Fibroblast of lung (primary cell): ENCODE data around the gene NOA1. TPM values are rescaled to one million over a fixed set of nuclear protein-coding genes. Genes with fewer than 3 reads are reported as not detected.
A peak's percentile ranks its signal among the peaks of the same experiment; 100 is the strongest.

Source experiments
- DNase-seq, 2 donors: peaks; one replicate each; pipeline versions ENCODE4 v3.0.0 to v3.0.0-alpha.2; 2010; ENCODE audit warnings: low read depth in 2 of 2
- H2AFZ ChIP-seq: 2 replicates; pipeline ENCODE4 v1.5.1; 2012; ENCODE audit warnings: low read length, control low read depth, inconsistent platforms
- H3K27ac ChIP-seq: 2 replicates; pipeline ENCODE4 v1.5.1; 2011; ENCODE audit warnings: low read length, control low read depth; ENCODE audit not compliant: insufficient read depth
- H3K27me3 ChIP-seq: 2 replicates; pipeline ENCODE4 v1.5.1; 2011; ENCODE audit warnings: mild to moderate bottlenecking, low read length; ENCODE audit not compliant: control insufficient read depth, insufficient read depth
- H3K36me3 ChIP-seq: 2 replicates; pipeline ENCODE4 v1.5.1; 2011; ENCODE audit warnings: low read length; ENCODE audit not compliant: control insufficient read depth, insufficient read depth
- H3K4me1 ChIP-seq: 2 replicates; pipeline ENCODE4 v1.5.1; 2011; ENCODE audit warnings: low read length; ENCODE audit not compliant: control insufficient read depth, insufficient read depth; ENCODE audit errors: extremely low read depth
- H3K4me2 ChIP-seq: 2 replicates; pipeline ENCODE4 v1.5.1; 2011; ENCODE audit warnings: low read length, control low read depth; ENCODE audit not compliant: insufficient read depth; ENCODE audit errors: extremely low read depth
- H3K4me3 ChIP-seq, 4 experiments: fragments of 200-600 bp in 1 of 4; sonication (generic) in 1 of 4; replicated peaks in 1 of 4; 2 replicates each; pipeline ENCODE4 v1.5.1; 2011 to 2016; ENCODE audit warnings: low read length in 4 of 4, low read depth in 3 of 4, mild to moderate bottlenecking in 3 of 4, control low read depth in 2 of 4, inconsistent platforms in 1 of 4, mixed read lengths in 1 of 4; ENCODE audit not compliant: insufficient read depth in 1 of 4; ENCODE audit errors: control extremely low read depth in 1 of 4
- H3K79me2 ChIP-seq: 2 replicates; pipeline ENCODE4 v1.5.1; 2012; ENCODE audit warnings: mild to moderate bottlenecking, low read length, inconsistent platforms; ENCODE audit not compliant: control insufficient read depth, insufficient read depth
- H3K9ac ChIP-seq: 2 replicates; pipeline ENCODE4 v1.5.1; 2011; ENCODE audit warnings: mild to moderate bottlenecking, low read length, control low read depth; ENCODE audit not compliant: insufficient read depth
- H3K9me3 ChIP-seq: 2 replicates; pipeline ENCODE4 v1.5.1; 2012; ENCODE audit warnings: low read depth, low read length; ENCODE audit not compliant: control insufficient read depth, insufficient read depth
- H4K20me1 ChIP-seq: 2 replicates; pipeline ENCODE4 v1.5.1; 2011; ENCODE audit warnings: low read length; ENCODE audit not compliant: control insufficient read depth, insufficient read depth; ENCODE audit errors: extremely low read depth
- CTCF ChIP-seq, 2 donors: IDR thresholded peaks in 1 of 2; conservative IDR thresholded peaks in 1 of 2; 1 replicate in 1 of 2; 2 replicates in 1 of 2; pipeline ENCODE4 v1.5.1; 2011 to 2012; ENCODE audit warnings: low read length in 2 of 2, control low read depth in 1 of 2, inconsistent platforms in 1 of 2, low read depth in 1 of 2, mild to moderate bottlenecking in 1 of 2
- EZH2 ChIP-seq: IDR thresholded peaks from 2 replicates; pipeline ENCODE4 v1.5.1; 2012; ENCODE audit warnings: low read length, control low read depth, mild to moderate bottlenecking; ENCODE audit errors: missing control alignments
- polyA plus RNA-seq, 2 donors: library from polyadenylated mRNA; depleted of rRNA in 1 of 2; stranded (reverse) in 1 of 2; unstranded in 1 of 2; fragments of >200 nt; gene quantifications; 2 replicates each; pipeline ENCODE4 v1.2.1, GENCODE V29; 2011 to 2012; ENCODE audit warnings: missing spikeins in 1 of 2
- total RNA-seq: library from RNA; depleted of rRNA; stranded (reverse); fragments of >200 nt; gene quantifications from 2 replicates; pipeline ENCODE4 v1.2.1, GENCODE V29; 2014

Gene NOA1
- total and polyA plus RNA-seq, 2 donors (not counting 1 experiment from before 2014, with no cell fraction given), result 12.1 to 15.0 TPM

DNA sequence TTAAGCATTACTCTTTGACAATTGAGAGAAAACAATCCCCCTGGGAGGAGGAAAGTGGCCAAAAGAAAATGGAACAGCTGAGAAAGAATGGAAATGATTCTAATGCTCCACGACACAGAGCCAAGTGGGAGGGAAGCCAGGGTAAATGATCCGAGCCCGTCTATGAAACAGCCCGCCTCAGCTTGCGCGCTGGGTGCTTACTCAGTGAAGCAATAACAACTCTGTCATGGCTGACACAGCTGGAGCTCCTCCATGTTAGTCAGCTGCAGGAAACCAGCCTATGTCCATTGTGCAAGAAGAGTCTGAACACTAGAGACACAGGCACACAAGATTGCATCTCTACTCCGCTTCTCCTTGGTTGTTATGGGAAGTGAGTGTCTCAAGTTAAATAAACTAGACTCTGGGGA lies 19.3 kb downstream of the NOA1 start:
- H3K9ac ChIP-seq, result no peak overlapping the region
- H2AFZ ChIP-seq, result peak overlapping the region; percentile 4

DNA sequence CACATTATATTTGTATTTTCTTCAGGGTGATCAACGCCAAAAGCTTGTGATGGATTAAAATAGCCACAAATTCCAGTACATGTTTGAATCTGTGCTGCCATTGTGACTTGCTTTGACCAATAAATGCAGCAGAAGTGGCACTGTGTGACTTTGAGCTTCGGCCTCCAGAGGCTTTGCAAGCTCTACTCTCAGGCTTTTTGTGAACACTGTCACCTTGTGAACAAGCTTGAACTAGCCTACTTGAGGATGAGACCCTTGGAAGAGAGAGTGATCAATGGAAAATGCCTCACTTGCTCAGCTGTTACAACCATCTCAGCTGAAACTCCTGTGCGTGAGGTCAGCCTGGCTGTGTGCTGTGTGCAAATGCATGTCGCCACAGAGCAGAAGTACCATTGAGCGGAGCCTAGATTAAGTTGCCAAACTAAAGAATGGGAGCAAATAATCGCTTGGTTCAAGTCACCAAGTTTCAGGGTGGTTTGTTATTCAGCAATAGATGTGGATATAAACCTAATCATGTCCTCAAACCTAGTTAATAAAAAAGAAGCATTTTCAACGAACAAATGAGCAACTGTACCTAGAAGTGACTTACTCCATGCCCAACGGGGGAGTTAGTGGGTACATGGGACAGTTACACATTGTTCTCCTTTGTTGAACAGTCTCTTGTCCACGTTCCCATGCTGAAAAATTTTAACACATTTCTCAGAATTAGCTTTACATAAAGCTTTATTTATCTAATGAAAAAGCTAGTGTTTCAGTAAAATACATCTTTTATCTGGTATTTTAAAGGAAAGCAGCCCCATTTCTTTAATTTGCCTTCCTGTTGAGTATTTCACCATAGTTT lies 23.5 kb downstream of the NOA1 start:
- no peak overlapping the region for H2AFZ ChIP-seq
- H3K9me3 ChIP-seq, result no peaks in the 10 kb centered on the region
- peaks cover 6% of the 10 kb centered on the region for H3K4me1 ChIP-seq

More for the DNA sequence above, 19.3 kb downstream of the NOA1 start:
- peak overlapping the region; percentile 76 for H3K27ac ChIP-seq
- H3K4me3 ChIP-seq, result peak overlapping the region in 1 of 4 experiments; percentile 29
- H3K4me1 ChIP-seq, result peaks cover 6% of the 10 kb centered on the region
- H3K27me3 ChIP-seq, result no peaks in the 10 kb centered on the region
- TF ChIP-seq CTCF (conservative IDR thresholded peaks at IDR 0.05 in 1 of 2, IDR thresholded peaks at IDR 0.05 in 1 of 2; ENCODE audit: low read depth in 1 of 2, low read length in 2 of 2) (no peak), EZH2 (no peak)
- H3K4me2 ChIP-seq, result peak overlapping the region; percentile 72
- H4K20me1 ChIP-seq, result no peaks in the 10 kb centered on the region
- H3K36me3 ChIP-seq, result no peaks in the 10 kb centered on the region
- no peaks in the 10 kb centered on the region for H3K79me2 ChIP-seq
- DNase-seq, result peak; percentile 97 to 99
- H3K9me3 ChIP-seq, result no peaks in the 10 kb centered on the region

More for the DNA sequence above, 23.5 kb downstream of the NOA1 start:
- no peaks in the 10 kb centered on the region for H3K79me2 ChIP-seq
- no peaks in the 10 kb centered on the region for H3K36me3 ChIP-seq
- no peak overlapping the region for H3K4me2 ChIP-seq
- H3K4me3 ChIP-seq, result no peak overlapping the region
- TF ChIP-seq EZH2 (no peak), CTCF (conservative IDR thresholded peaks at IDR 0.05 in 1 of 2, IDR thresholded peaks at IDR 0.05 in 1 of 2; ENCODE audit: low read depth in 1 of 2, low read length in 2 of 2) (no peak)
- H3K27me3 ChIP-seq, result no peaks in the 10 kb centered on the region
- no peaks in the 10 kb centered on the region for H4K20me1 ChIP-seq
- H3K9ac ChIP-seq, result no peak overlapping the region
- no peak overlapping the region for H3K27ac ChIP-seq
- no peak for DNase-seq
